DND-41 (cell line): ENCODE data around the gene MAGOHB.

Experiments
- ATAC-seq: fragments of 200-7000 bp; cut with Tn5 transposase; 3 replicates; pipeline ENCODE4 v1.9.1; 2021; ENCODE audit warnings: low read depth; ENCODE audit not compliant: insufficient read depth
- DNase-seq: peaks from one replicate; pipeline ENCODE4 v3.0.0-alpha.2; 2020
- H2AFZ ChIP-seq: 2 replicates; pipeline ENCODE4 v1.6.0; 2012; ENCODE audit warnings: low read depth, low read length
- H3K27ac ChIP-seq: 2 replicates; pipeline ENCODE4 v1.5.1; 2012; ENCODE audit warnings: low read length, inconsistent platforms
- H3K27me3 ChIP-seq: fragments of 200-600 bp; sonication (generic); 2 replicates; pipeline ENCODE4 v1.6.0; 2012; ENCODE audit warnings: low read length, mild to moderate bottlenecking, inconsistent platforms; ENCODE audit not compliant: insufficient read depth, poor library complexity
- H3K36me3 ChIP-seq: 2 replicates; pipeline ENCODE4 v1.5.1; 2012; ENCODE audit warnings: low read length, inconsistent platforms; ENCODE audit not compliant: insufficient read depth
- H3K4me1 ChIP-seq: 2 replicates; pipeline ENCODE4 v1.5.1; 2012; ENCODE audit warnings: mild to moderate bottlenecking, low read length; ENCODE audit not compliant: insufficient read depth
- H3K4me2 ChIP-seq: 2 replicates; pipeline ENCODE4 v1.6.0; 2012; ENCODE audit warnings: mild to moderate bottlenecking, moderate library complexity, low read length, inconsistent platforms; ENCODE audit not compliant: insufficient read depth
- H3K4me3 ChIP-seq, 2 experiments: fragments of 200-600 bp in 1 of 2; shearing (Covaris generic) in 1 of 2; 2 replicates each; pipeline ENCODE4 v1.5.1; 2012 to 2016; ENCODE audit warnings: inconsistent platforms in 2 of 2, low read length in 2 of 2, mild to moderate bottlenecking in 2 of 2, low read depth in 1 of 2, moderate library complexity in 1 of 2
- H3K79me2 ChIP-seq: 2 replicates; pipeline ENCODE4 v1.6.0; 2012; ENCODE audit warnings: low read length, inconsistent platforms; ENCODE audit not compliant: insufficient read depth
- H3K9ac ChIP-seq: 2 replicates; pipeline ENCODE4 v1.6.0; 2012; ENCODE audit warnings: low read depth, mild to moderate bottlenecking, inconsistent platforms, low read length, moderate library complexity
- H3K9me3 ChIP-seq: 2 replicates; pipeline ENCODE4 v1.5.1; 2012; ENCODE audit warnings: low read length, moderate library complexity, mild to moderate bottlenecking, inconsistent platforms; ENCODE audit not compliant: insufficient read depth, severe bottlenecking
- H4K20me1 ChIP-seq: 2 replicates; pipeline ENCODE4 v1.6.0; 2012; ENCODE audit warnings: low read length; ENCODE audit not compliant: insufficient read depth
- CTCF ChIP-seq: IDR thresholded peaks from 2 replicates; pipeline ENCODE4 v1.5.1; 2012; ENCODE audit warnings: borderline replicate concordance, low read length, moderate library complexity, mild to moderate bottlenecking; ENCODE audit not compliant: poor library complexity, severe bottlenecking; ENCODE audit errors: extremely low read depth
- EZH2 ChIP-seq: IDR thresholded peaks from 3 replicates; pipeline ENCODE4 v1.6.1; 2012; ENCODE audit warnings: borderline replicate concordance, low read depth, mild to moderate bottlenecking, moderate library complexity, low read length, inconsistent platforms; ENCODE audit not compliant: severe bottlenecking

MAGOHB gene

GRCh38 chr12:10559244-10559643, 54.2 kb downstream of the MAGOHB start:
- ATAC-seq (peak; percentile 98), DNase-seq (peak; percentile 87)
- Histone ChIP-seq H4K20me1 (no peaks in the 10 kb centered on the region), H3K79me2 (no peaks in the 10 kb centered on the region), H3K9me3 (no peaks in the 10 kb centered on the region), H3K4me2 (peak overlapping the region; percentile 41), H3K27ac (peak overlapping the region; percentile 33), H3K4me1 (peaks cover 51% of the 10 kb centered on the region), H3K4me3 (no peak overlapping the region), H3K9ac (no peak overlapping the region), H3K36me3 (no peaks in the 10 kb centered on the region), H3K27me3 (no peaks in the 10 kb centered on the region), H2AFZ (no peak overlapping the region)
- TF ChIP-seq CTCF (no peak), EZH2 (no peak)

GRCh38 chr12:10558789-10559188, 54.6 kb downstream of the MAGOHB start:
- TF ChIP-seq EZH2 (no peak), CTCF (peak; percentile 34)
- Histone ChIP-seq H2AFZ (no peak overlapping the region), H3K9me3 (no peaks in the 10 kb centered on the region), H3K79me2 (no peaks in the 10 kb centered on the region), H4K20me1 (no peaks in the 10 kb centered on the region), H3K27me3 (no peaks in the 10 kb centered on the region), H3K27ac (peak overlapping the region; percentile 75), H3K36me3 (no peaks in the 10 kb centered on the region), H3K4me3 (no peak overlapping the region), H3K4me1 (peaks cover 56% of the 10 kb centered on the region), H3K4me2 (peak overlapping the region; percentile 41; the same call in 1 of the 2 replicates), H3K9ac (no peak overlapping the region)
- DNase-seq (no peak), ATAC-seq (no peak)

GRCh38 chr12:10558301-10558700, 55.1 kb downstream of the MAGOHB start:
- H3K27me3 ChIP-seq = no peaks in the 10 kb centered on the region
- no peak overlapping the region for H3K9ac ChIP-seq
- H2AFZ ChIP-seq = no peak overlapping the region
- H3K9me3 ChIP-seq = peaks cover under 1% of the 10 kb centered on the region
- H3K4me1 ChIP-seq = peaks cover 57% of the 10 kb centered on the region
- no peaks in the 10 kb centered on the region for H3K36me3 ChIP-seq
- H3K27ac ChIP-seq = no peak overlapping the region; the same call in 1 of the 2 replicates
- no peaks in the 10 kb centered on the region for H4K20me1 ChIP-seq
- DNase-seq = no peak
- TF ChIP-seq CTCF (no peak), EZH2 (no peak)
- H3K79me2 ChIP-seq = no peaks in the 10 kb centered on the region
- no peak overlapping the region for H3K4me2 ChIP-seq
- no peak for ATAC-seq
- H3K4me3 ChIP-seq = no peak overlapping the region

GRCh38 chr12:10557766-10558165, 55.6 kb downstream of the MAGOHB start:
- no peak overlapping the region for H3K4me3 ChIP-seq
- ATAC-seq = no peak
- no peak overlapping the region for H3K4me2 ChIP-seq
- H3K27ac ChIP-seq = no peak overlapping the region
- peaks cover 57% of the 10 kb centered on the region for H3K4me1 ChIP-seq
- no peak overlapping the region for H3K9ac ChIP-seq
- TF ChIP-seq EZH2 (no peak), CTCF (no peak)
- no peaks in the 10 kb centered on the region for H4K20me1 ChIP-seq
- H3K9me3 ChIP-seq = peaks cover 4% of the 10 kb centered on the region
- H3K79me2 ChIP-seq = no peaks in the 10 kb centered on the region
- no peaks in the 10 kb centered on the region for H3K27me3 ChIP-seq
- no peak overlapping the region for H2AFZ ChIP-seq
- no peaks in the 10 kb centered on the region for H3K36me3 ChIP-seq
- no peak for DNase-seq
